Melanocyte of skin (primary cell): ENCODE data around the gene SYNJ1. TPM values are rescaled to one million over a fixed set of nuclear protein-coding genes. Genes with fewer than 3 reads are reported as not detected.

ENCODE experiments used
- total RNA-seq, 2 donors: library from RNA; depleted of rRNA; stranded (reverse); fragments of >200 nt; gene quantifications; 2 replicates each; pipeline ENCODE4 v1.2.3, GENCODE V29; 2012

Gene SYNJ1, protein sequence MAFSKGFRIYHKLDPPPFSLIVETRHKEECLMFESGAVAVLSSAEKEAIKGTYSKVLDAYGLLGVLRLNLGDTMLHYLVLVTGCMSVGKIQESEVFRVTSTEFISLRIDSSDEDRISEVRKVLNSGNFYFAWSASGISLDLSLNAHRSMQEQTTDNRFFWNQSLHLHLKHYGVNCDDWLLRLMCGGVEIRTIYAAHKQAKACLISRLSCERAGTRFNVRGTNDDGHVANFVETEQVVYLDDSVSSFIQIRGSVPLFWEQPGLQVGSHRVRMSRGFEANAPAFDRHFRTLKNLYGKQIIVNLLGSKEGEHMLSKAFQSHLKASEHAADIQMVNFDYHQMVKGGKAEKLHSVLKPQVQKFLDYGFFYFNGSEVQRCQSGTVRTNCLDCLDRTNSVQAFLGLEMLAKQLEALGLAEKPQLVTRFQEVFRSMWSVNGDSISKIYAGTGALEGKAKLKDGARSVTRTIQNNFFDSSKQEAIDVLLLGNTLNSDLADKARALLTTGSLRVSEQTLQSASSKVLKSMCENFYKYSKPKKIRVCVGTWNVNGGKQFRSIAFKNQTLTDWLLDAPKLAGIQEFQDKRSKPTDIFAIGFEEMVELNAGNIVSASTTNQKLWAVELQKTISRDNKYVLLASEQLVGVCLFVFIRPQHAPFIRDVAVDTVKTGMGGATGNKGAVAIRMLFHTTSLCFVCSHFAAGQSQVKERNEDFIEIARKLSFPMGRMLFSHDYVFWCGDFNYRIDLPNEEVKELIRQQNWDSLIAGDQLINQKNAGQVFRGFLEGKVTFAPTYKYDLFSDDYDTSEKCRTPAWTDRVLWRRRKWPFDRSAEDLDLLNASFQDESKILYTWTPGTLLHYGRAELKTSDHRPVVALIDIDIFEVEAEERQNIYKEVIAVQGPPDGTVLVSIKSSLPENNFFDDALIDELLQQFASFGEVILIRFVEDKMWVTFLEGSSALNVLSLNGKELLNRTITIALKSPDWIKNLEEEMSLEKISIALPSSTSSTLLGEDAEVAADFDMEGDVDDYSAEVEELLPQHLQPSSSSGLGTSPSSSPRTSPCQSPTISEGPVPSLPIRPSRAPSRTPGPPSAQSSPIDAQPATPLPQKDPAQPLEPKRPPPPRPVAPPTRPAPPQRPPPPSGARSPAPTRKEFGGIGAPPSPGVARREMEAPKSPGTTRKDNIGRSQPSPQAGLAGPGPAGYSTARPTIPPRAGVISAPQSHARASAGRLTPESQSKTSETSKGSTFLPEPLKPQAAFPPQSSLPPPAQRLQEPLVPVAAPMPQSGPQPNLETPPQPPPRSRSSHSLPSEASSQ (N-terminal part only)
- total RNA-seq, result 1 to 10 TPM; 8.6 to 9.7 TPM

DNA sequence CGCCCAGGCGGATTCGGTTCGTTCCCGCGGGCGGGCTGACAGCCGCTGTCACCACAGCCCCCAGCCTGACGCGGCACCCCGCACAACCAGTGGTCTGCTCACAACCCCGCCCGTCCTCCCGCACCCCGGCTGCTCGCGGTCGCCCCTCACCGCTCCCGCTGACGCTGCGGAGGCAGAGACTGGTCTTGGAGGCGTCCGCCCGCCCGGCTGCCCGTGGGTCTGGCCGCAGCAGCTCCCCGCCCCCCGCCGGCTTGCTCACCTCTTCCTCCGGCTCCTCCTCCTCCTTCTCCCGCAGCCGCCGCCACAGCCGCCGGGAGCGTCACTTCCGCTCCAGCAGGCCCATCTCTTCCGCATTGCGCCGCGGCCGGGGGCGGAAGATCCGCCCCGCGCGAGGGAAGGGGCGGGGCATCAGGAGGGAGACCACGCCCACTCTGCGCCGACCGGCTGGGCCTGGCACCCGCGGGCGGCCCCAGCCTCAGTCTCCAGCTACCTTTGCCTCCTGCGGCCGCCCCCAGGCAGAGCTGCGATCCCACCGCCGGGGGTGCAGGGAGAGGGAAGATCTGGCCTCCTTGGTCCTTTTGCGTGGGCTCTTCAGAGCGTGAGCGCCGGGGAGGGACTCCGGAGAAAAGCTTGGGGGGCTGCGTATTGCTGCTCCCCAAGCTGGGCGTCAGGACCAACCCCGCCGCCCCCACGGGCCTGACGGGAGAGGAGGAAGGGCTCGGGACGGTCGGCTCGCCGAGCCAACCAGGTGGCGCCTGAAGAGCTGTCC is at the start of gene SYNJ1:
Gene SYNJ1 (minus strand): TSS at position 327 of the 769 bp plus-strand sequence. CDS start 1,118 bp downstream, outside the sequence.

DNA sequence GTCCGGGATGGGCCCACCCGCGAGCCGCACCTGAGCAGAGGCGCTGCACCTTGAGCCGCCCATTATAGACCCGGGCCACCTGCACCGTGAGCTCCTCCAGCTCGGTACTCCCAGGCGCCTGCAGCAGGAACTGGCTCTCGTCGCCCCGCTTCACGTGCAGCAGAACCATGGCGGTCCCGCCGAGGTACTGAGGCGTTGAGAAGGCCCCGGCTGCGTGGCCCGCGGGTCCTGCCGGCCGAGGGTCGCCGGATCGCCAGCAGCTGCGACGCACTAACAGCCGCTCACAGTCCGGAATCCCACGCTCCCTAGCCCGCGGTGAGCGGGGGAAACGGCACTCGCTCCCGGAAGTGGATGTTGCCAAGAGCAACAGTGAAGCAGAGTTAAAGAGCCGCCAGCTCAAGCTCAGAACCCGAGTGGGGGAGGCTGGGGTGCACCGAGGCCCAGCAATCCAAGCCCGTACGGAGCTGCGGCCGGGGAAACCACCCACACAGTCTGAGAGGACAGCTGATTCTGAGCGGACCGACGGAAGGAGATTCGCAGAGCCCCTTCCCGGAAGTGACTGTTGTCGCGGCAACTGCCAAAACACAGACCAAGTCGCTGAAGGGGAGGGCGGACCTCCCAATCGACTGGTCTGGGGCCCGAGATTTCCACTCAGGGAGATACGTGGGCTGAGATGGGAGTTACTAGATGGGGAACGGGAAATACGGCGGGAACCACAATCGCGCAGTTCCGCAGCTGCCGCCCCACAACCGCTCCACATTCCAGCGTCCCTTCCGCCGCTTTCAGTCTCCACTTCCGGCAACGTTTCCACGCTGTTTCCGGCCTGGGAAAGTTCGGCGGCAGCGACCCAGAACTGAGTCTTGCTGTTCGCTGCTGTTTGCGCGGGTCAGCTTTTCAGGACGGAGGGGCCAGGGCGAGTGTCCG is 115.5 kb downstream of the SYNJ1 start, which contains the start of gene CFAP298:
Gene CFAP298 (minus strand): TSS at position 303 of the 924 bp plus-strand sequence. CDS start 134 bp downstream, at position 169.

DNA sequence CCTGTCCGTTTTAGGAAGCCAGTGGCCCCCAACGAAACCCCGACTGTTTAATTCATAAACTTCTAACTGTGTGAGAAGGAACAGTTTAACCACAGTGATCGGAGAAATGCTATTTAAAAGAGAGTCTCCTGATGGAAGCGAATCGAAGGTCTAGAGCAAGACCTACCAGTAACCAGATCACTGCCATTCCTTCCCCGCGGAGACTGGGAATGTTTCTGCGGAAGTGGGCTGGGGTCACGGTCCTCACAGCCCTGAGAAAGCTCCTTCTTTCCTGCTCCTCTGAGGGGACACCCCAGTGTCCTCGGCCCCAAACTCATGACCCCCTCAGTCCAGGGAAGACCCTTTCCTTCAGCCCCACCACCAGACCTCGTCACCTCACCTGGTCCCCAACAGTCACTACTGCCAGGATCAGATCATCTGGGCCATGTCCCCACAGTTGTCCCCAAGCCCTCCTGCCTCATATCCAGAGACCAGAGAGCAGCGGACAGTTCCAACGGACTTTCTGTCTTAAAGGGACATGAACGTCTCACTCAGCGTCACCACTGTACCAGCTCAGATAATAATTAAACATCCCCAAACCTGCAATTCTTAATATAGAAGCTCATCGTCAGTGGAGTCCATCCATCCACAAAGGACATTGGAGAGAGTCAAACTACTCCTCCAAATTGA is 142.6 kb downstream of the SYNJ1 start, which contains the start of gene TCP10L:
Gene TCP10L (minus strand): TSS at position 482 of the 669 bp plus-strand sequence. CDS start 1,219 bp downstream, outside the sequence.

Other genes starting within 250 kb of the SYNJ1 start
- gene TCP10L, start 142.5 kb downstream of the SYNJ1 start, total RNA-seq, result under 1 TPM; under 0.01 to 0.33 TPM
- 10 to 100 TPM; 19.6 to 32.6 TPM for gene CFAP298, start 115.6 kb downstream of the SYNJ1 start, total RNA-seq
- gene PAXBP1, start 43.7 kb upstream of the SYNJ1 start, total RNA-seq, result 10 to 100 TPM; 34.6 to 34.8 TPM